Glutamatergic neuron (in vitro differentiated cells): ENCODE measurements around the gene ADTRP. TPM values are rescaled to one million over a fixed set of nuclear protein-coding genes. Genes with fewer than 3 reads are reported as not detected.

ENCODE experiments used
- DNase-seq: peaks from one replicate; pipeline ENCODE4 v3.0.0; 2022
- H3K27ac Mint-ChIP-seq: one replicate; pipeline ENCODE4 v1.8.0; 2020; ENCODE audit warnings: mild to moderate bottlenecking, mixed read lengths, inconsistent platforms; ENCODE audit not compliant: unreplicated experiment
- H3K27me3 Mint-ChIP-seq: one replicate; pipeline ENCODE4 v1.8.0; 2020; ENCODE audit warnings: mild to moderate bottlenecking, moderate library complexity, mixed read lengths, inconsistent platforms; ENCODE audit not compliant: unreplicated experiment
- H3K36me3 Mint-ChIP-seq: one replicate; pipeline ENCODE4 v1.8.0; 2020; ENCODE audit warnings: mild to moderate bottlenecking, mixed read lengths, inconsistent platforms; ENCODE audit not compliant: unreplicated experiment
- H3K4me1 Mint-ChIP-seq: one replicate; pipeline ENCODE4 v1.8.0; 2020; ENCODE audit warnings: mild to moderate bottlenecking, low read depth, mixed read lengths, inconsistent platforms; ENCODE audit not compliant: unreplicated experiment
- H3K4me3 Mint-ChIP-seq: one replicate; pipeline ENCODE4 v1.8.0; 2020; ENCODE audit warnings: mild to moderate bottlenecking, mixed read lengths, inconsistent platforms; ENCODE audit not compliant: unreplicated experiment
- H3K9me3 Mint-ChIP-seq: one replicate; pipeline ENCODE4 v1.8.0; 2020; ENCODE audit warnings: mild to moderate bottlenecking, moderate library complexity, mixed read lengths, inconsistent platforms; ENCODE audit not compliant: unreplicated experiment
- total RNA-seq: library from RNA; stranded (reverse); fragmentation: NEBNext Ultra II Directional; extraction: Animal tissue kit (Norgen Biotek cat#: 25700); gene quantifications from one replicate; pipeline ENCODE4 v1.2.1, GENCODE V29; 2021; ENCODE audit not compliant: unreplicated experiment
- TF ChIP-seq, protein P1 (sequence below): fragments of 200-600 bp; sonication (generic); IDR thresholded peaks from one replicate; pipeline ENCODE4 v1.5.0; 2021; ENCODE audit not compliant: partially characterized antibody, unreplicated experiment

ADTRP gene
- total RNA-seq, 1 donor from 2014 or later: not detected

DNA sequence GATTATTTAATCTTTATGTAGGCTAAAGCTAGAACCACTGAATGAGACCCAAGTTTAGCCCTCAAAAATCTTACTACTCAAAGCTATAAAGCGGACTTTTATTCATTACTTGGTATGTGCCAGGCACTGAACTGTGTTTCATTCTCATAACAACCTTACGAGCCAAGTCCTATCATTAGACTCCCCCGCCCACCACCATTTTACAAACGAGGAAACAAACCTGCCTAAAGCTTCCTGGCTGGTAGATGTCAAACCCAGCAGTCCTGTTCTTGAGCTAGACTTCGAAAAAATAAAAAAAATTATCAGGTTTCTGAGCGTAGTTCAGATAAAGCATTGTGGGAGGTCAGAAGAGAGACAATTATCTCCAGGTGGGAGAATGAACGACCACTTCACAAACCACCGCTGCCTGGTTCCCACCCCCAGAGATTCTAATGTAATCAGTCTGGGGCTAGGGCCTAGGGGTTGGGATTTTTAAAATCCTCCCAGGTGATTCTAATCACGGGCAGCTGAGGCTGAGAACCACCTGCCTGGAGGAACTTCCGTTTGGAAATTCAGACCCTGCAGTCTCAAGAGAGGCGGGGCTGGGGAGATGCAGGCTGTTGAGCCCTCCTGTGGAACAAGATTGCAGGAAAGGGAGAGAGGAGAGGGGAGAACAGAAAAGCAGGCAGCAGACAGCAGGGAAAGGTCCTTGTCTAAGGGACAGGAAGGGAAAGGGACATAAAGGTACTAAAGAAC is 8.6 kb downstream of the ADTRP start:
- H3K36me3 Mint-ChIP-seq: no peaks in the 10 kb centered on the region
- peaks cover 11% of the 10 kb centered on the region for H3K4me1 Mint-ChIP-seq
- H3K4me3 Mint-ChIP-seq: no peak overlapping the region
- TF ChIP-seq, protein P1, sequence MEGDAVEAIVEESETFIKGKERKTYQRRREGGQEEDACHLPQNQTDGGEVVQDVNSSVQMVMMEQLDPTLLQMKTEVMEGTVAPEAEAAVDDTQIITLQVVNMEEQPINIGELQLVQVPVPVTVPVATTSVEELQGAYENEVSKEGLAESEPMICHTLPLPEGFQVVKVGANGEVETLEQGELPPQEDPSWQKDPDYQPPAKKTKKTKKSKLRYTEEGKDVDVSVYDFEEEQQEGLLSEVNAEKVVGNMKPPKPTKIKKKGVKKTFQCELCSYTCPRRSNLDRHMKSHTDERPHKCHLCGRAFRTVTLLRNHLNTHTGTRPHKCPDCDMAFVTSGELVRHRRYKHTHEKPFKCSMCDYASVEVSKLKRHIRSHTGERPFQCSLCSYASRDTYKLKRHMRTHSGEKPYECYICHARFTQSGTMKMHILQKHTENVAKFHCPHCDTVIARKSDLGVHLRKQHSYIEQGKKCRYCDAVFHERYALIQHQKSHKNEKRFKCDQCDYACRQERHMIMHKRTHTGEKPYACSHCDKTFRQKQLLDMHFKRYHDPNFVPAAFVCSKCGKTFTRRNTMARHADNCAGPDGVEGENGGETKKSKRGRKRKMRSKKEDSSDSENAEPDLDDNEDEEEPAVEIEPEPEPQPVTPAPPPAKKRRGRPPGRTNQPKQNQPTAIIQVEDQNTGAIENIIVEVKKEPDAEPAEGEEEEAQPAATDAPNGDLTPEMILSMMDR: no peak
- no peak for DNase-seq
- H3K27ac Mint-ChIP-seq: no peak overlapping the region
- H3K27me3 Mint-ChIP-seq: no peaks in the 10 kb centered on the region
- H3K9me3 Mint-ChIP-seq: no peaks in the 10 kb centered on the region

DNA sequence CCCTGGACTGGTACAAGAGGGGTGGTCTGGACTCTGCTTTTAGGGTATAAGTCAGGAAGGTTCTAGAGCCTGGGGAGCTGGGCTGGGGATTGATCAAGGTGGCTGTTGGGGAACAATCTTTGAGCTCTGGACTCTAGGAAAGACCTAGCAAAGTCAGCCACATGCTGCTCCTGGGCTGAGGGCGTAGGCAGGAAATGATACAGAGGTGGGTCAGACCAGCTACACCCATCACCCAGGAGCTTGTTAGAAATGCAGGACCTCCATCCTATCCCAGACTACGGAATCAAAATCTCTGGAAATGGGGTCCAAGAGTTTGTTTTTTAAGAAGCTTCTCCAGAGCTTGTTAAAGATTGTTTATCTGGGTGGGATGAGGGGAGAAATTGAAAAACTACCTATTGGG is 9.4 kb downstream of the ADTRP start:
- Mint-ChIP-seq H3K27me3 (no peaks in the 10 kb centered on the region), H3K9me3 (no peaks in the 10 kb centered on the region), H3K36me3 (no peaks in the 10 kb centered on the region), H3K4me3 (no peak overlapping the region), H3K27ac (no peak overlapping the region), H3K4me1 (peaks cover 11% of the 10 kb centered on the region)
- DNase-seq: no peak
- TF ChIP-seq, protein P1: no peak

DNA sequence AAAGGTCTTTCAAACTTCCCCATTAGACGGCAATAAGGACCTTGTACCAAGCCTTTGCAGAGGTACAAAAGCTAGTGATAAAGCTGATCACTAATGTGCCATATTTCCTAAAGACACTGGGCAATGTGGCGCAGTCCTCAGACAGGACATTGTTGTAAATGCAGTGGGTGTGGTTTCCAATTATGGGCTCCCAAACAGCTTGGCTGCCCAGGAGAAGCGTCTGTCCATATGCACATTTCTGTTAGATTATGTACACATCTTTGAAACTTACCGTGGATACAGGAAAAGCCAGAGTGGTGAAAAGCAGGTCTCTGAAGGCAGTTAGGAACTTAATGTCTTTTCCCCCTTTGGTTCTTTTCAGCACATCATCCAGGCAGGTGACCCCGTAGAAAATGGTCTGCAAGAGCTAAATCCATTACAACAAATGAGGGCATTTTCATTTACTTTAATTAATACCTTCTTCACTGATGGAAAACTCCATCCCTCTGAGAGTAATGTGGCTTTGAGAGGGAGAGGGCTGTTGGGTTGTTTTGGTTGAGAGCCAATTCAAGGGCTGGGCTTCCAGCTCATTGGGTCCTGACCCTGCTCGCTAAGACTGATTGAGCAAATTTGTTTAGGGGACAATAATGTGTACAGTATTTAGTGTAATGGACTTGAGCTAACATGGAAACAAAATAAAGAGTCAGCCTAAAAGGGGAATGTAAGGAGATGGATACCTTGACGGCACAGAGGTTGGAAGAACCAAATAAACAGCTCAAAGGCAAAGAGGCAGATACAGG is 10.4 kb downstream of the ADTRP start:
- Mint-ChIP-seq H3K4me3 (no peak overlapping the region), H3K36me3 (no peaks in the 10 kb centered on the region), H3K9me3 (no peaks in the 10 kb centered on the region), H3K4me1 (peaks cover 11% of the 10 kb centered on the region), H3K27me3 (no peaks in the 10 kb centered on the region), H3K27ac (no peak overlapping the region)
- DNase-seq: no peak
- TF ChIP-seq, protein P1: no peak

DNA sequence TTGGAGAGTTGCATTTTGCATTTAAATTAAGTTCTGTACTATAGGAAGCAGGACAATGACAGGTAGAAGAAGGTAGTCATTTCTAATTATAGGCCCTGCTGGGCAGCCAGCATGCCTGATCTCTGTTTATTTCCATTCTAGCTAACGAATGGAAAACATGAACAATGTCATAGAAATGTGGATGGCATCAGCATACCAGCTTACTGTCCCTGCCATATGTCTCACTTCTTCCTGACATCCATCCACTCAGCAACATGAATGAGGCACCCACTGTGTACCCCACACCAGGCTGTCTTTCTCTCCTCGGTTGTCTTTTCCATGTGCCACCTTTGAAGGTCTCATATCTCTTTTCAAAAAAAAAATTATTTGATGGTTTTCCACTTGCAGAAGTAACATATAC is 11.1 kb downstream of the ADTRP start:
- Mint-ChIP-seq H3K27me3 (no peaks in the 10 kb centered on the region), H3K4me1 (peaks cover 11% of the 10 kb centered on the region), H3K4me3 (no peak overlapping the region), H3K36me3 (no peaks in the 10 kb centered on the region), H3K27ac (no peak overlapping the region), H3K9me3 (no peaks in the 10 kb centered on the region)
- TF ChIP-seq, protein P1: no peak
- no peak for DNase-seq
